ENCODE results near the gene CCDC13.

Gene CCDC13

DNA sequence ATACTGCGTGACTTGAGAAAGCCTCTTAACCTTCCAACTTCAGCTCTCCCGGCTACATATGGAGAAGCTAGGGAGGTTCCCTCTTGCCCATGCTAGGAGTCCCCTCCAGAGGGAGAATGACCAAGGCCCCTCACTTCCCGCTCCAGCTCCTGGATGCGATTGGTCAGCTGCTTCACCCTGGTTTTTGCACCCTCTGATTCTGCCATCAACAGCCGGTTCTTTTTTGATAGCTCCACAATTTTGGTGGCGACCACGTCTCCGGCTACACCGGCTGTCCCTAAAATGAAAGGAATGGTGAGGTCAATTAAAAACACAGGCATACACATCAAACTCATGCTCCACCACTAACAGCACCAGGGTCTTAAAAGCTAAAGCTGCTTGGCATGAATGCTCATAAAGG lies 20.6 kb downstream of the CCDC13 start:
- no peak for DNase-seq

DNA sequence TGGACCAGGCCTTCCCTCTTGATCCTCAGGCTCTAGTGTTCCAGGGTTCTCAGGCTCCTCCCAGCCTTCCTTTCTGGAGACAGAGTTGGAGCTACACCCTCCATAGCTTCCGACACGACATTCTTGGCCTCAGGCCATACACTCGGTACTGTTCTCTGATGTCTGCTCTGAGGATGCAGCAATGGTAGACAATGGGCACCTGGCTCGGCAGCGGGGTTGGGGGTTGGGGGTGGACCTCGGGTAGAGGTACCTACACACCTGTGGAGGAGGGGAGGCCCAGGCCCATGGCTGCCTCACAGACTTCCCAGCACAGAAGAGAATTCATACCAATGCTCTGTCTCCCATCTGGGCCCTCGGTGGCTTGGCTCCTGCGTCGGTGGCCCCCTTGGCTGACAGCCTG lies 21.4 kb downstream of the CCDC13 start:
- DNase-seq: no peak

DNA sequence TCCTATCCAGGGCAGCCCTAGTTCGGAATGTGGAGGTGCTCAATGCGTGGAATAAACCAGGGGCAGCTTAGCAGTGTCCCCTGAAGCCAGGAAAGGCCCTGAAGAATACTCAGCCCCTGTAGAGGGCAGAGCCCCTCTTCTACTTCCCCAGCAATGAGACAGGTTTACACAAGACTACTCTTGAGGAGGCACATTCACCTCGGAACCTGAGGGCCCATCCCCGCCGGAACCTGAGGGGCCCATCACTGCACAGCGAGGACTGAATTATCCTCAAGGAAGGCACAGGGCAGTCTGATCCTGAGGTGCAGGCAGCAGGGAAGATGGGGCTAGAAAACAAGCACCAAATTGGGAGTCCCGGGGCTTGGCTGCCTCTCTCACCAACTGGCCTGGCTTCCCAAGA lies 22.2 kb downstream of the CCDC13 start:
- DNase-seq: no peak

DNA sequence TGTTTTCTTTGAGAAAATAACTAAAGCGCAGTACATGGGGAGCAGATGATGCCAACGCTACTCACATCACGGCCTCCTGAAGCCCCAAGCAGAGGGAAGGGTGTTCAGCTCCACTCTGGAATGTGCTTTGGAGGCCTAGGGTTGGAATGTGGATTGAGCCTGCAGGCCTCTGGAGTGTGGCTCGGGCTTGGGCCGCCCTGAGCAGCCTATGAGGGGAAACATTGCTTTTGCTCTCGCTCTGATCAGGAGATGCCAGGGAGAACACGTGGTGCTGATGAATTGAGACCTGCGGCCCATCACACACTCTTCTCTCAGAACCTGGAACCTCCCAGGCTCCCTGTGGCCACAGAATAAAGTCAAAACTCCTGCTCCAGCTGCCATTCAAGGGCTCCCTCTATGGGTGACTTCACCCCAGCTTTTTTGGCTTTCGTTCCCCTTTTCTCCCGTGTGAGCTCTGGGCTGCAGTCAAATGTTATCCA lies 23.3 kb downstream of the CCDC13 start:
- DNase-seq: no peak

DNA sequence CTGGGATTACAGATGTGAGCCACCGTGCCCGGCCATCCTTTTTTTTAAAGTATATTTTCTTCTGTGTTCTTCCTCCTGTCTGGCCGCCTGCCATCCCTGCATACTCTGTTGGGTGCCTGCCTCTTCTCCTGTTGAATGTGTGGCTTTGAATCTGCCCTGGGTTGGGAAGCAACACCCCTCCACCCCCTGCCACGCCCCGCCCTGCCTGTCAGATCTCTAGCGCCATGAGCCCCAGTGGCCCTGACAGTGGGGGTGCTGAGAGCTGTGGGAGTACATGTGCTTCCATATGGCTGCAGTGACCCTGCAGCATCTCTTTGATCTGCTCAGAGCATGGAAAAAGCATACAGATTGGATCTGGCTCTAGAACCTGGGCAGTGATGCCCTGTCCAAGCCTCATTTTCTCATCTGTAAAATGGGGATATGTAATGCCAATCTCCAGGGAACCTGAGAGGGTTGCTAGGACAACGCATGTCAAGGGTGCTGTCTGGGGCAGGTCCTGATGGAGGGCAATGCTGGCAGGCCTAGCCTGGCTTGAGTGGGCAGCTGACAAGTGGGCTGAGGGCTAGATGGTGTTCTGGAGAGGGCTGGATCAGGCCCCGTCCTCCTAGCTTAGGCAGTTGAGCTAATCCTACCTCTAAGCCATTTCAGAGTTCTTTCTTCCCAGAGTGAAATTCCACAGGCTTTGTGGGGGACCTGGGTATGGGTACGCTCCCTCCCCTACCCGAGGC lies 23.9 kb downstream of the CCDC13 start:
- no peak for DNase-seq

DNA sequence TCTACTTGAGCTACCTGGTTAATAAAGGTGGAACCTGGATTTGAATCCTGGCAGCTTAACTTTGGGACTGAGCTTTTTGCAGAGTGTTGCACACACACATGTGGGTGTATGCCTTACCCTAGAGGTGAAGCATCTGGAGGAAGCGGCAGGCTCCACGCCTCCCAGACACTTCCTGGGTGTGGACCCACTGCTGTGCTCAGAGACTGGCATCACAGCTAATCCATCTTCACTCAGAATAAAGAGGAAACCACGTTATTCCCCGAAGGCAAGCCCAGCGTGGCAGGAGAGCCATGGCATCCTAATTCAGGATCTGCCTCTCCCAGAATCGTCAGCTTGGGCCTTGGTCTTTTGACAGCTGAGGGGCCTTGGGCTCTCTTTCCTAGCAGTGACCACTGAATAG lies 25.5 kb downstream of the CCDC13 start:
- DNase-seq: no peak

DNA sequence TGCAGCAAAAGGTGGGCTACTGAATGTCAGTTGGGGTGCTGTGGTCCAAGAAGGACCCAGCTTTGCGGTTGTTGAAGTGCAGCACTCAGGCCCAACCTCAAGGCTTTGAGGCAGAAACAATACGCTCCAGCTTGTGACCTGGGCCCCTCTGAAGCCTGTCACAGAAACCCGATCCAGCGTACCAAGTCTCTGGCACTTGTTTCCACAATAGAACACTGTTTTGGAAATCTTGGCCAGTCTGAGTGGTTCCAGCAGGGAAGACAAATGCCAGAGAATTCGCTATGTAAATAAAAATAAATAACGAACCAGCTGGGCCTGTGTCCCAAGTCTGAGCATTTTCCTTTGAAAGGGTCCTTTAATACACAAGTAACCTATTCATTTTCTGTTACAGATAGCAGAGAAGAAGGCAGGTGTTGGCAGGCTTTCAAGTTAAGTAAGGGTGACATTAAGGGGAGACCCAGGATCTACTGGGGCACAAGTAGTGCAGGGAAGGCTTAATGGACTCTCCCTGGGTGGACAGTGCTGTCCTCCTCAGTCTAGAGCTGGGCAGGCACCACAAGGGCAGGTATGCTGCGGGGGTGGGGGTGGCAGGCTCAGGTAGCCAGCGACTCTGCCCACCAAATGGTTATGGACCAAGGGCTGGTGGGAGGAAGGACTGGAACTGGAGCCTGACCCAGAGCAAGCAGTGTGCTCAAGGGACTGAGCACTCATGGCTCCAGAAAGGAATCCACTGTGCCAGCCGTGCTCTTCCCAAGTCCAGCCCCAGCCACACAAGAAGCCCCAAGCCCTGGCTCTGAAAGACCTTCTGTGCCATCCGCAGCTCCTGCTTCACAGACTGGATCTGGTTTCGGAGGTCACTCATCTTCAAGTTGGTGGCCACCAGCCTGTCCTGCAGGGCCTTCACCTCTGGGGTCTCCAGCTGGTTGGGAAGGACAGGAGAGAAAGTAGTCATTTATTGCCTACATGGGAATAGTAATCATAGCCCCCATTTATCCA lies 26.3 kb downstream of the CCDC13 start:
- no peak for DNase-seq

DNA sequence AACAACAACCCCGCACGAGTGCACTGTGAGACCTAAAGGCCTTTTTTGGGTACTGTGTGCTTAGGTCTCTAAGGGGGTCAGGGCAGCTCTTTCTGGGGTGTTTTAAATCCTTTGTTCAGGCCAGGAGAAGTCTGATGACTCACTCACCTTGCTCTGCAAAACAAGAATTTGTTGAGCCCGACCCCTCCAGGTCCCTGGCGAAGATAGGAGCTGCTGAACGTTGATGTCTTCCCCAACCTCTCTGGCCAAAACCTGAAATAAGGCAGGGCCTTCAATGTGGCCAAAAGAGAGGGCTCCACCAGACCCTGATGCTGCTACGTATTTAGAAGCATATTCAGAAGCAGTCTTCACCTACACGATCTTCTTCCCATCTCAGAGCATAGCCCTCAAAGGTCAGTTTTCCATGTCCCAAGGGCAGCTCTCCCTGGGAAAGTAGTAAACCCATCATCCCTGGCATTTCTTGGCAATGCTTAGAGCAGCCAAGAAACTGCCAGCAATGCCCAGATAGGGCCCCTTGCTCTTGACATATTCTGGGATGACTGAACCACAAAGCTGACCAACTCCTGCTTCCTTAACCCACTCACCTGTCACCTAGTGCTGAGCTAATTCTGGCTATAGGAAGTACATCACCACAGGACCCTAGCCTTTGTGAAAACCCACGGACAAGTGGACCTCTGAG lies 27.1 kb downstream of the CCDC13 start:
- DNase-seq: no peak

DNA sequence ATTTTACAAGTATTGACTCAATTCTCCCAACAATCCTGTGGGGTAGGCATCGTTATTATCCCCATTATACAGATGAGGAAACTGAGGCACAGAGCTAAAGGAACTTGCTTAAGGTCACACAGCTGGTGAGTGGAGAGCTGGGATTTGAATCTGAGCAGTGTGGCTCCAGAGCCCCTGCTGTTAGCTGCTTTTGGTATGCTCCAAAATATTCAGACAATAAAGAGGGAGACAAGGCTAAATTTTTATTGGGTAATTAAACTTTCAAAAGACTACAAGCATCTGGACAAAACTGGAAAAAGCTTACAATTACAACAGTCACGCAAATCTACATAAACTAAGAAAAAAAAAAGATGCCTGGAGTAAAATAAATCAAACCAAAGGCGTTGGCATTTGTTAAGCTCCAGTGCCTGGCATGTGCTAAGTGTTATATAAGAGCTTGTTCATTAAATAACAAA lies 27.7 kb downstream of the CCDC13 start:
- no peak for DNase-seq

DNA sequence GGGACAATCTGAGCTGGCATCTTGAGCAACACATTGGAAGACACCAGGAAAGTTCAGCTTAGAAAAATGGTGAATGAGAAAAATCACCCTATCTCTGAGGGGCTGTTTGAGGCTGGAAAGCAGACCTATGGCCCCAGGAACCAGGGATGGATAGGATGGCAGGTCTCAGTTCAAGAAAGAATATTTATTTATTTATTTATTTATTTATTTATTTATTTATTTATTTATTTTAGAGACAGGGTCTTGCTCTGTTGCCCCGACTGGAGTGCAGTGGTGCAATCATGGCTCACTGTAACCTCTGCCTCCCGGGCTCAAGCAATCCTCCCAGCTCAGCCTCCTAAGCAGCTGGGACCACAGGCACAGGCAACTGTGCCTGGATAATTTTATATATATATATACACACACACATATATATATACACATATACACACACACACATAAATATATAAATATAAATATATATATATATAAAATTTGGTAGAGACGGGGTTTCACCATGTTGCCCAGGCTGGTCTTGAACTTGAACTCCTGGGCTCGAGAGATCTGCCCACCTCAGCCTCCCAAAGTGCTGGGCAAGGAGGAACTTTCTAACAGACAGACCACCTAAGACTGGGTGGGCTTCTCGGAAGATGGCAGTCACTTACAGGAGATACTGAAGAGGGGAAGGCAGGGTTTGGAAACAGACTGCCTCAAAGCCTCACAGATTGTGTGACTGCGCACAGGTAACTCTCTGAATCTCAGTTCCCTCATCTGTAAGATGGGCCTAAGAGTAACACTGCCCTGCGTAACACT lies 29.7 kb downstream of the CCDC13 start:
- no peak for DNase-seq

DNA sequence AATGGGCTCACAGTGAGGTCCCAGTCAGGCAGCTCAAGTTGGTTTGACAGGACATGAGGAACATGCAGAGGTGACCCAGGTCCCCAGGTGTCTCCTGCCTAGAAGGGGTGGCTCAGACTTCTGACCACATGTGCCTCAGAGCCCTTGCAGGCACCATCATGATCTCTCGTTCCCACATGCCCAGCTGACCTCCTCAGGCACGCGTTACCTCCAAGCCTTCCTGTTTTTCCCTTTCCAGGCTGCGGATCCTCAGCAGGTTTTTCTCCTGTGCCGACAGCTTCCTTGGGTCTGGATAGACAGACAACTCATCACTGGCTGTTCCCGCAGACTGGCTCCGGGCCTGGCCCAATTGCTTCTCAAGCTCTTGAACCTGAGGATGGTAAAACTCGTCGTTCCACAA lies 30.4 kb downstream of the CCDC13 start:
- no peak for DNase-seq

DNA sequence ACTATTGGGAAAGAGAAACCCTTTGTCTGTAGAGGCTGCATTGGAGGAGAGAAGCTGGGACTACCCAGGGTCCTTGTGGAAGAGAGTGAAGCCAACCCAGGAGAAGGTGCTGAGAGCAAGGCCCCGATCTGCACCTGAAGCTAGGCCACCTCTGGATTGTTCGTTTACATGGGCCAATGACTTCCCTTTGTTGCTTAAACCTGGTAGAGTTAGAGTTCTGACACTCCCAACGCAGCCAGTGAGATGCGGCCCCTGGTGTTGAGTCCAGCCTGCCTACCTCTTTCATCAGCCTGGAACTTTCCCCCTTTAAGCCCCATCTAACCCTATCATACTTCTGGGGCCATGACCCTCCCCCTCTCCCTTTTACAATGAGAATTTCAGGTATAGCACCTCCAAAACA lies 30.8 kb downstream of the CCDC13 start:
- DNase-seq: no peak

DNA sequence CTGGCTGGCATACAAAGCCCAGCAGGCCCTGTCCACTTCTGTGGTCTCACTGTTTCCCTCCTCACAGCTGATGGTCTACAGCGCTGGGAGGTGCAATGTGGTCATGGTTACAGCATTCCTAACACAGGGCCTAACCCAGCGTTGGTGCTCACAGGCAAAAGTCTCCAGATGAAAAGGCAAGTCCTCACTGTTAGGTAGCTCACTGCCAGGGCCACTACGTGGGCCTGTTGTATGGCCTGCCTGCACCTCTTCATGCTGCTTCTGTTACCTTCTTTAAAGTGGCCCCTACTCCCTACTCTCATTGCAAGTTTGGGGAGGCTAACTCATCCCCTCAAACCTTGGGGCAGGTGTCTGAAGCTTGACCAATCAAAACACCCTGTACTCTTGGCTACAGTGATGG lies 31.3 kb downstream of the CCDC13 start:
- DNase-seq: no peak

DNA sequence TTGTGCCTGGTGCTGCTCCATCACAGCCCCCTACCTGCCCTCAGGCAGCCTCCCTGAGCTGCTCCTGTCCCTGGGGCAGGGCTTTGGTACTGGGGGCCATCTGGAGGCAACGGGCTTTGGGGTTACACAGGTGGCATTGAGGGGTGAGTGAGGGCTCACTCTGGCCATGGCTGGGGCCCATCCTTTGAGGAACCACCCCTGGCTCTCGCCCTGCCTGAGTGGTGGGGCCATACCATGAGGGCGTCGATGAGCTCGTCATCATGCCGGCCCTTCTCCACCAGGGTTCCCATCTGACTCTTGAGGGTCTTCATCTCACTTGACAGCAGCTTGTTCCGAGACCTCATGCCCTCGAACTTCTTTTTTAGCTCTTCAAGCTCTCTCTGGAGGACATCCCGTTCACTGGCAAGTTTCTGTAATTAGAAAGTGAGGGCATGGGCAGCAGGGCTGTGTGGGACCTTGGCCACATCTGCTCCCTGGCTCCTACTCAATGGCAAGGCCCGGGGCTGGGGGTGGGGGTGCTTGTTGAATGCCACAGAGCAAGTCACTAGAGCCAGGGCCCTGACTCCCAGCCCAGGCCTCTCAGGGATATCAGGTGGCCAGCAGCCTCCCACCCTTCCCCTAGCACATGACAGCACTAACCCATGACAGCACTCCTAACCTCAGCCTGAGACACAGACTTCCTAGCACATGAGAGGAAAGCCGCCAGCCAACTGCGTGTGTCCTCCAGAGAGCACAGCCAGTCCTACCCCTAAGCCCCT lies 33.5 kb downstream of the CCDC13 start:
- no peak for DNase-seq

DNA sequence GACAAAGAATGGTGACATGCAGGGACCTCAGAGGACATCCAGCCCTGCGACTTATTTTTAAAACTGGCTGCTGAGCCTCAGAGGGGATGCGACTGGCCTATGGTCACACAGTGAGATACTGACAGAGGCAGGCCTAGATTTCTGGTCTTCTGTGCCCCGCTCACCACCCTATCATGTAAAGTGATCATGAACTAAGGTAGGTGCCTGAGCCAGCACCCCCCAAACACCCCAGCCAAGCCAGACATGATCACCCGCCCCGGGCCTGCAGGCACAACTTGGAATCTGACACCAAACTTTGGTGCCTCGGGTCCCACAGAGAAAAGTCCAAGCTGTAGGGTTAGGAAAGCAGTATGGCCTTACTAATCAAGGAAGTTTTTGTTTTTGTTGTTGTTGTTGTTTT lies 36.5 kb downstream of the CCDC13 start:
- DNase-seq: no peak

DNA sequence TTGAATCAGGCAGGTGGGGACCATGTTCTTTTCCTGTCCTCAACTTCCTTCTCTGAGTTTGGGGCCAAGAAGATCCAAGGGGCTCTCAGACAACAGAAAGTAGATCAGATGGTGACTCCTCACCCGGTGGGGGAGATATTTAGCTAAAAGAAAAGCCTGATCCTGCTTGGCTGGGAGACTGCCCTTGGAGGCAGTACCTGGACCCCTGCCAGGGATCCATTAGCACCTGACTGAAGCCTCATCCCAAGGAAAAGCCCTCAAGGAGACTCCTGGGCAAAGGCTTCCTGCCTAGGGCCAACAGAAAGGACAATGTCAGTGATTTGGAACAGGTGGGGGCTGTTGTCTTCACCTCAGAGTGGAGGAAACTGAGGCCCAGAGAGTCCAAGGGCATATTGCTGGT lies 37.0 kb downstream of the CCDC13 start:
- DNase-seq: no peak

DNA sequence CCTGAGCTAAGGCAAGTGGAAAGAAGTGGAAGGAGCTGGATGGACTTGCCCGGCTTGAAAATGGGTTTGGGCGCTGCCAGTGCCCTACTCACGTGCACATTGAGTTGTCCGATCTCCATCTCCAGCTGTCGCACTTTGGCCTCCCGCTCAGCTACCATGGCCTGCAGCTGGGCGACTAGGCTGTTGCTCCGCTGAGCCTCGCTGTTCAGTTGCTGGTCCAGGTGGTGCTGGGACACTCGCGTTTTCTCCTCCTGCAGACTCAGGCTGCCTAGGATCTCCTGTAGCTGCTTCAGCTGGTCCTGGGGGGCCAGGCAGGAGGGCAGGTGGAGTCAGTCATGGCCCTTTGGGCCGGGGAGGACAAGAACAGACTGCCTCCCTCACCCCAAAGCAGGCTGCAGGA lies 37.4 kb downstream of the CCDC13 start:
- DNase-seq: no peak

DNA sequence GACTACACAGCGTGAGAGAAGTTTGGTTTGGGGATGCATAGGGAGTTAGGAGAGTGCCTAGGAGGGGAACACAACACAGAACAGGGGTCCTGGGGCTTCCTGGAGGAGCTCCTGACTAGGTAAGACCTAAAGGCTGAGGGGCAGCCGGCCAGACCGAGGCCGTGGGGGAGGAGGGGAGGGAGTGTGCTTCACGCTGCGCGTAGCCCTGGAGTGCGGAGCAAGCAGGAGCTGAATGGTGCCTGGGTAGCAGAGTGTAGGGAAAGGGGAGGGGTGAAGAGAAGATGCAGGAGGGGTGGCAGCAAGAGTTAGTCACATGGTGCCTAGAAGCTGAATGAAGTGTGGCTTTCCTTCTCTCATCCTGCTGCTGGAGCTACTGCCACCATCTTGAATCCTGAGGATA lies 38.0 kb downstream of the CCDC13 start:
- no peak for DNase-seq

DNA sequence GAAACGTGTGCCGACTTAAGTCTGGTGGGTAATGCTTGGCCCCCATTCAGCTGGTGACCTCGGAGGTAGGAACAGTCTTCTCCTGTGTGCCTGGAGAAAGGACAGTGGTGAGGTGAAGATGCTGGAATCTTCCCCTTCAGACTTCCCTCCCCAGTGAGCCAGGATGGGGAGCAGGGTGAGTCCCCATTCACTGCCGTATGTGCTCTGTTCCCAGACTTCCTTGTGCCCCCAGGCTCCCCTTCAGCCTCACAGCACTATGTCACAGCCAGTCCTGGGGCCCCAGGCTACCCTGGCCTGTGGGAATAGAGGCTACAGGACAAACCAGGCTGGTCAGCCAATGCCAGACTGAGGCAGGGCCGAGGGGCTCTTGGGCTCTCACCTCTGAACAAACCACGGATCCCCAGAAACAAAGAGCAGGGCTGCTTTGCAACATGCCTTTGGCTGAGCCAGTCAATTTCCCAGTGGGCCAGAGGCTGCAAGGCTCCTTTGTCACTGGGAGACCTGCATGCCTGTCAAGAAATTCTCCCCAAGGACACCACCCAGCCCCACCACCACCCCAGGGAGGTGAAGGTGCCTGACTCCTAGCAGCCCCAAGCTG lies 38.7 kb downstream of the CCDC13 start:
- DNase-seq: no peak

DNA sequence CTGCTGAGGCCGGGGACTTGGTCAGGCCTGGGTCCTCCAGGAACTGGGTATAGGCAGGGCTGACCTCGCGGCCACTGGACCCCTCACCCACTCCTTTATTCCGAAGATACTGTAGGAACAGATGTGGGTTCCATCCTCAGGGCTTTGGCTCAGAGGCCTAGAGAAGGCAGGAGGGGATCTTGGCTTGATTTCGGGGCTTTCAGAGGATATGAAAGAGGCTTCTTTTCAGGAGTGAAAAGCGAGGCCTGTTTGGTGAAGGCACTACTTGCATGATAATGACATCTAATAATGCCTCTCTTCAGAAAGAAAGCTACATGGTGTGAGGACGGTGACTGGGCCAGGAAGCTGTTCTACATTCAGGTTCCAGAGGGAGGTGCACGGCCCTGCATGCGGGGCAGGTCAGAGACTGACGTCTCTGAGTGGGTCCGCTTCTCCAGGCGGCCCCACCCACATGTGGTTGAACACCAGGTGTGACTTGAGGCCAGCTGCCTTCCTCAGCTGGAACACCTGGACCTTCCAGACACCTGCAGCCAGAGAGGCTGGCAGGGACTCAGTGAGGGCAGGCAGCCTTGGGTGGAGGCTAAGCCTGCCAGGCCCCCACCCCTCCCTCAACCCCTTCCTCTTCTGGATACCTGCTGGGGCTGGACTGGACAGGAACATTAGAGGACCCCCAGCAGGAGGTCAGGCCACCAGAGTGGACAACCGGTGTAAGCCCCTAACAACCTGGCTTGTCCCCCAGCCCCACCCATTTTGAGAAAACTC lies 39.4 kb downstream of the CCDC13 start:
- DNase-seq: no peak

Measured in stimulated activated CD4-positive, alpha-beta T cell treated with anti-CD3 and anti-CD28 coated beads, Interleukin-1b, Interleukin-23, amount 100 ng/mL, for 48 hours (primary cell).